Activated CD4-positive, alpha-beta T cell treated with anti-CD3 and anti-CD28 coated beads, Interleukin-2, amount 50 U/mL, for 1 hour (primary cell): ENCODE results near the gene NEUROD6.

ENCODE experiments used
- DNase-seq: peaks from one replicate; pipeline ENCODE4 v3.0.0-alpha.2; 2020

Gene NEUROD6

GRCh38 chr7:31340603-31341002, at the start of gene NEUROD6:
NEUROD6 (minus strand) TSS chr7:31340726; CDS start chr7:31339268, 1,458 bp downstream.
- DNase-seq: no peak

DNA sequence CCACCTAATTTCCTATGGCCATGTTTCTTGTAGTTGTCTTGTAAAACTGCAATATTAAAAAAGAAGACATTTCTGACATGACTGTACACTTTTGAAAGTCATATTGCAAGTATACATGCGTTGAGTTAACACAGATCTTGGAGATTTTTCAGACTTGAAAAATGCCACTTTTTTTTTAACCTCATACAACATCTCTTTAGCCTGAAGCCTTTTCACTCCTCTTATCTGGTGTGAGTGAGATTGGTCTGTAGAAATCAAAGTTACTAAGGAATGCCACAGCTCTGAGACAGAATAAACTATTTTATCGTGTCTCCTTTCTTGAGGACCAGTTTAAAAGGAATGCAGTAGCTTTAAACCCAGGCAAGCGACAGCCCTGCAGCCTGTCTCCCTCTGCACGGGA, 43.9 kb upstream of the NEUROD6 start:
- no peak for DNase-seq

GRCh38 chr7:31382722-31383121, 42.2 kb upstream of the NEUROD6 start:
- no peak for DNase-seq

DNA sequence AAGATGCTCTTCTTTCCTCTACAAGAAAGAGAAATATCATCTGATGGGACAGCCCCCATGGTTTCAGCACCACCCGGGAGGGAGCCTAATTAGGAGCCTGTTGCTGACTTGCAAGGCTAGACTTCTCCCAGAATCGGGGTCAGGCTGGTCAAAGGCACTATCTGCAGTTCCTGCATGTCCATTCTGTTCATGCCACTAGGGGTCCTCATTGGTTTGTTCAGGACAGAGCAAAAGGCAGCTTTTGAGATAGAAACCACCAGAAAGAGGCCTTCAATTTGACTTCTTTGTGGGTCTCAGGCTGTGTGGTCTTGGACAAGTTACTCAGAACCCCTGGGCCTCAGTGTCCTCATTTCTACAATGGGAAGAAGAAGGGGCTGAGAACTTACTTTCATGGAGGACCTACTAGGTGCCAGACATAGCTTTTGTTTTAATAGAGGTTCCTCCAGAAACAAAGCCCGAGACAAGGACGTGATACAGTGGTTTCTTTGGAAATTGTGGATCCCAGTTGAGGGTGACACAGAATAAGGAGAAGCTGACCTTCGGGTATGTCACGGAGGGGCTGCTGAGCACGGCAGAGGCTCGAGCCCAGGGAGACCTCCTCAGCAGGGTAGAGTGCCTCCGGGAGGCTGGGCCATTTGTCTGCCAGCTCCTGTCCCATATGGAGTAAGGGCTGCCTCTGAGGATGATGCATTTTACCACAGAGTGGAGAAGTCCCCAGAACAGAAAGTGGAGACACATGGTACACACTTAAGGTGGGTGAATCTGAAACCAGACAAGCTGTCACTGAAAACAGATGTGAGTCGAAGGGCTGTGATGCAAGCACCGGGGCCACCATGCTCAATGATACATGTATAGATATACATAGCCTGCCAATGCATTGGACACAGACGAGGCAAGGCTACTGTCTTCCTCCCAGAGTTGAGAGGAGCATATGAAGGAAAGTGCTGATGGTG, 33.1 kb upstream of the NEUROD6 start:
- no peak for DNase-seq

- no peak for DNase-seq
Observed at GRCh38 chr7:31372231-31372959, 31.9 kb upstream of the NEUROD6 start.

- no peak for DNase-seq
Observed at GRCh38 chr7:31371621-31372020, 31.1 kb upstream of the NEUROD6 start.

DNA sequence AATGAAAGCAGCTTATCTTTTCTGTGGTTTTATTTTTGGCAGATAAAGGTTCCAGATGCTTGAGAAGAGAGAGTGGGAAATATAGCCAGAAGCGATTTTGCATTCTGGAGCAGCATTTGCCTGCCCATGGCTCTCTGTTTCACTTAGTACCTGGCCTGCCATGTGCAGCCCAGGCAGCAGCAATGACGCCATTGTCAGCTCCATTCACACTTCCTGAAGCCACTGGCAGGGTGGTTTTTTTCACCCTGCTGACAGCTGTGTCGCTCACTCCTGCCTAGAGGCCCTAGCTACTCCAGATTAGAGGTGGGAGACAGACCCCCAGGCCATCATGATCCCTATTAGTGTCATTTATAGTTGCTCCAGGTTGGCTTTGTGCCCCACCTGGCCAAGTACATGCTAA, 30.1 kb upstream of the NEUROD6 start:
- DNase-seq: no peak

GRCh38 chr7:31368620-31369019, 28.1 kb upstream of the NEUROD6 start:
- no peak for DNase-seq

DNA sequence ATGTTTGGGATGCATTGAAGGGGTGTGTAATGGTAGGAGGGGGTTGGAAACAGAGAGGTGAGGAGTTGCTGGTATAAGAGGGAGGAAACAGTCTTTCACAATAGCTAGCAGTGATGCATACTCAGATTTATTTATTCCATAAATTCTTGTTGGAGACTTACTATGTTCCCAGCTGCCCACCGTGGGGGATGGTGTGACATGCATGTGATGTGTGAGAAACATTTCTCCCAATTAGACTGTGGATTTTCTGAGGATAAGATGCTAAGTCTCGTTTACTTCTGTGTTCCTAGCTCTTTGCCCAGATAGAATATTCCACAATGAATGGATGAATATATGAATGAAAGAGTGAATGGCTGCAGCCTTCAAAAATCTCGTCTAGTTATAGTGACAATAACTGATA, 23.0 kb upstream of the NEUROD6 start:
- DNase-seq: no peak

GRCh38 chr7:31363051-31363450, 22.5 kb upstream of the NEUROD6 start:
- DNase-seq: no peak

DNA sequence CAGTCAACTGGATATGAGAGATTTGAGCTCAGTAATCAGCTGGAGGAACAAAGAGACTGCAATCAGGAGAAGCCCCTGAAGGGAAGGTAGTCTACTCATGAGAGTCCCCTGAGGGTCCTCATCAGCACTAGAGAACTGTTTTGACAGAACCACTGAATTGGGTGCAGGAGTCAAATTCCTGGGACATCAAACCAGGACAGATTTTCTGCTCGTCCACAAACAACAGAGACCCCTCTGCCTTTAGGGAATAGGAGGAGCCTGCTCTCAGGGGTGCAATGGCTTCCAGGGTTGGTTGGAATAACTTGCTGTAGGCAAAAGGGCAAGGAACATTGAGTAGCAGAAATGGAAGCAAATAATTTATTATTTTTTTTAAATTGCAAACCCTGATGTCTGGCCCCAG, 21.9 kb upstream of the NEUROD6 start:
- DNase-seq: no peak

GRCh38 chr7:31358467-31358866, 17.9 kb upstream of the NEUROD6 start:
- no peak for DNase-seq

DNA sequence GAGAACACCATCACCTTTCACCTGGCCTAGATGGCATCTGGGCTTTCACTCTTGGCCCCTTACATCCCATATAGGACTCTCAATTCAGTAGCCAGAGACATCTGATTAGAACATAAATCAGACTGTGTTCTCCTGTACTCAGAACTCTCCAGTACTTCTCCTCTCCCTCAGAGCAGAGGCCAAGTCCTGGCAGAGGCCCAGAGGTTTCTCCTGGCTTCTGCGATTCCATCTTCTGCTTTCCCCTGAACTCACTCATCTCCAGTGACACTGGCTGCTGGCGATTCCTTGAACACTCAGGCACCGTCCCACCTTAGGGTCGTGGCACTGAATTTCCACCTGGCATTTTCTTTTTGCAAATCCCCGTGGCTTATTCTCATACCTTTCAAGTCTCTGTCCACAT, 4.9 kb upstream of the NEUROD6 start:
- no peak for DNase-seq

GRCh38 chr7:31343516-31344305, 3.2 kb upstream of the NEUROD6 start:
- DNase-seq: no peak

- no peak for DNase-seq
Observed at GRCh38 chr7:31341141-31341540, 615 bp upstream of the NEUROD6 start.

GRCh38 chr7:31340051-31340450, 475 bp downstream of the NEUROD6 start:
- DNase-seq: no peak

DNA sequence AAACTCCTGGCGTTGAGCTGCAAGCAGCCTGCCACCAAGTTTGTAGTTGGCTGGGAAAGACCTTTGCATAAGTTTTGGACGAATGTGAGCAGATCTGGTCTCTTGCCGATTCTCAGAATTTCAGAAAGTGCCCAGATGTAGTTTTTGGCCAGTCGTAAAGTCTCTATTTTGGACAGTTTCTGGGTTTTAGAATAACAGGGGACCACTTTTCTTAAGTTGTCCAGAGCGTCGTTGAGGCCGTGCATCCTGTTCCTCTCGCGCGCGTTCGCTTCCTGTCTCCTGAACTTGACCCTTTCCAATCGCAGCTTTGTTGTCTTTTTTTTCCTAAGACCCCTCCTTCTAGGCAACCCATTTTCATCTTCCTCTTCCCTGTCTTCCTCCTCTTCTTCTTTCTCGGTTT, 1.8 kb downstream of the NEUROD6 start:
- DNase-seq: no peak

GRCh38 chr7:31337002-31337565, 3.4 kb downstream of the NEUROD6 start:
- DNase-seq: no peak

- no peak for DNase-seq
Observed at GRCh38 chr7:31336202-31337001, 4.1 kb downstream of the NEUROD6 start.

- no peak for DNase-seq
Observed at GRCh38 chr7:31335884-31336201, 4.7 kb downstream of the NEUROD6 start.

GRCh38 chr7:31335161-31335856, 5.2 kb downstream of the NEUROD6 start:
- DNase-seq: no peak

DNA sequence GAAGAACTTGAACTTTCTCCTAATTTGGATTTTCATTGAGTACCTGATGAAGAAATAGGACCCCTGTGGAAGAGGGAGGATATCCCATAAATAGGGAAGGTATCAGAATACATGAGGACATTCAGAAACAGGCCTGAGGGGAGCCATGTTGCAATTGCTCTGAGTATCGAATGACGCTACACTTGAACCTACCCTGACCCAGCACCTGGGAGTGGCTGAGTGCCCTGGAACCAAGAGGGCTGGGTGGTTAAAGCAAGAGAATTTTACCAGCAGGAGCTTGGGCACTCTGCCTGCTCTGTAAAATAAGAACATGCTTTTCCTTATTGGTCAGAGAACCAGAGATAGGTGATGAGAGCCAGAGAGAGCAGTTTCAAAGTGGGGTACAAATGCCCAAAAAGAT, 7.2 kb downstream of the NEUROD6 start:
- no peak for DNase-seq
